NCI-H69 (cell line): ENCODE results near the gene ADAMTS6.
"Not testable (repeated sequence)": the region's sequence is repeated elsewhere in the genome, so short reads cannot be mapped to it uniquely, and the experiment has no call there.

Experiments used
- DNase-seq: peaks from one replicate; lab custom pipeline; 2025; lab: John Stamatoyannopoulos, UW

Gene ADAMTS6, protein sequence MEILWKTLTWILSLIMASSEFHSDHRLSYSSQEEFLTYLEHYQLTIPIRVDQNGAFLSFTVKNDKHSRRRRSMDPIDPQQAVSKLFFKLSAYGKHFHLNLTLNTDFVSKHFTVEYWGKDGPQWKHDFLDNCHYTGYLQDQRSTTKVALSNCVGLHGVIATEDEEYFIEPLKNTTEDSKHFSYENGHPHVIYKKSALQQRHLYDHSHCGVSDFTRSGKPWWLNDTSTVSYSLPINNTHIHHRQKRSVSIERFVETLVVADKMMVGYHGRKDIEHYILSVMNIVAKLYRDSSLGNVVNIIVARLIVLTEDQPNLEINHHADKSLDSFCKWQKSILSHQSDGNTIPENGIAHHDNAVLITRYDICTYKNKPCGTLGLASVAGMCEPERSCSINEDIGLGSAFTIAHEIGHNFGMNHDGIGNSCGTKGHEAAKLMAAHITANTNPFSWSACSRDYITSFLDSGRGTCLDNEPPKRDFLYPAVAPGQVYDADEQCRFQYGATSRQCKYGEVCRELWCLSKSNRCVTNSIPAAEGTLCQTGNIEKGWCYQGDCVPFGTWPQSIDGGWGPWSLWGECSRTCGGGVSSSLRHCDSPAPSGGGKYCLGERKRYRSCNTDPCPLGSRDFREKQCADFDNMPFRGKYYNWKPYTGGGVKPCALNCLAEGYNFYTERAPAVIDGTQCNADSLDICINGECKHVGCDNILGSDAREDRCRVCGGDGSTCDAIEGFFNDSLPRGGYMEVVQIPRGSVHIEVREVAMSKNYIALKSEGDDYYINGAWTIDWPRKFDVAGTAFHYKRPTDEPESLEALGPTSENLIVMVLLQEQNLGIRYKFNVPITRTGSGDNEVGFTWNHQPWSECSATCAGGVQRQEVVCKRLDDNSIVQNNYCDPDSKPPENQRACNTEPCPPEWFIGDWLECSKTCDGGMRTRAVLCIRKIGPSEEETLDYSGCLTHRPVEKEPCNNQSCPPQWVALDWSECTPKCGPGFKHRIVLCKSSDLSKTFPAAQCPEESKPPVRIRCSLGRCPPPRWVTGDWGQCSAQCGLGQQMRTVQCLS (N-terminal part only)

DNA sequence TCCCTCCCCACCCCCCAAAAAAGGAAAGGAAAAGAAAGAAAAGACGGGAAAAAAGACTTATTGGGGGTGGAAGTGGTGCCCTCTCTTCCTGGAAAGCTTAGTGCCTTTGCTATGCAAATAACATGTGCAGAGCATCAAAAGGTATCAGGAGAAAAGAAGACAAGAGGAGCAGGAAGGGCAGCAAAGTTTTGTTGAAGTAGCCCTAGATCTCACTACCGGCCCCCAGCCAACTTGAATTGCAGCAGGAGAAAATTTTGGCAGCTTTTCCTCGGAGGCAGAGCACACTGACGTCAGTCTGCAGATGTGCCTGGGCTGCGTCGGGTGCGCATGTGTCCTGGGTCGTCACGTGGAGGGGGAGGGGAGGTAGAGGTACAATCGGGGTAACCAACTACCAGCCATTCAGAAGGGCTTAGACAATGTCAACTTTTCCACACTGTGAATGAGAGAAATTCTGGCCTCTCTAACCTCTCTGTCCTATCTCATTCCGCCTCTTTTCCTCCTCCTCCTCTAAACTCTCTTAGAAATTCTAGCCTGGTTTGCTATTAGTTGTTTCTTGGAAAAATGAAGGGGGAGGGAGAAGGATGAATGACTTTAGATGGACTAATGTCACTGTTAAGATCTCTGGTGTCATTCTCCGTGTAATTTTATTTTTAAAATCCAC, at the start of gene ADAMTS6:
TSS of gene ADAMTS6 (minus strand) at position 286 of the 661 bp plus-strand sequence. CDS start 8,247 bp downstream, outside the sequence.
- DNase-seq = peak; percentile 97

DNA sequence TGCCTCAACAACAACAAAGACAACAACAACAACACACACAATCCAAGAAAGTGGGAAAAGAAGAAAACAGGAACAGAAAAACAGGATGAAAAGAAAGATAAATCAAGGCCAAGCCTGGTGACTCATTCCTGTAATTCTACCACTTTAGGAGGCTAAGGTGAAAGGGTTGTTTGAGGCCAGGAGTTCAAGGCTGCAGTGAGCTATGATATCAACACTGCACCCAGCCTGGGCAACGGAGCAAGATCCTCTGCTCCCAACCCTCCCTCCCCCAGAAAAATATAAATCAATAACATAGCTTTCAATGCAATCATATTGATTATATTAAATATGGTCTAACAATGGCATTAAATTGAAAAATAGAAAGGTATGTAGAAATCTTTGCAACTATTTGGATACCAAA, 49.2 kb upstream of the ADAMTS6 start:
- no peak for DNase-seq

DNA sequence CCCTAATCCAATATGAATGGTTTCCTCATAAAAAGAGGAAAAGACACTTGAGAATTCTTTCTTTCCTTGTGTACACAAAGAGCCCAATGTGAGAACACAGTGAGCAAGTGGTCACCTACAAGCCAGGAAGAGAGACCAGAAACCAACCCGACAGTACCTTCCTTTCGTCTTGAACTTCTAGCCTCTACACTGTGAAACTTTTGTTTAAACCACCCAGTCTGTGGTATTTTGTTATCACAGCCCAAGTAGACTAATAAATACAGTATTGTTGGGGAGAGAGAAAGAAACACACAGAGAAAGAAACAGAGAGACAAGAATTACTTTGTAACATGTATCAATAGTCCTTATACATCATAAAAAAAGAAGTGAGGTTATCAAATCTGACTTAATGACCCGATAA, 44.0 kb upstream of the ADAMTS6 start:
- DNase-seq = no peak

DNA sequence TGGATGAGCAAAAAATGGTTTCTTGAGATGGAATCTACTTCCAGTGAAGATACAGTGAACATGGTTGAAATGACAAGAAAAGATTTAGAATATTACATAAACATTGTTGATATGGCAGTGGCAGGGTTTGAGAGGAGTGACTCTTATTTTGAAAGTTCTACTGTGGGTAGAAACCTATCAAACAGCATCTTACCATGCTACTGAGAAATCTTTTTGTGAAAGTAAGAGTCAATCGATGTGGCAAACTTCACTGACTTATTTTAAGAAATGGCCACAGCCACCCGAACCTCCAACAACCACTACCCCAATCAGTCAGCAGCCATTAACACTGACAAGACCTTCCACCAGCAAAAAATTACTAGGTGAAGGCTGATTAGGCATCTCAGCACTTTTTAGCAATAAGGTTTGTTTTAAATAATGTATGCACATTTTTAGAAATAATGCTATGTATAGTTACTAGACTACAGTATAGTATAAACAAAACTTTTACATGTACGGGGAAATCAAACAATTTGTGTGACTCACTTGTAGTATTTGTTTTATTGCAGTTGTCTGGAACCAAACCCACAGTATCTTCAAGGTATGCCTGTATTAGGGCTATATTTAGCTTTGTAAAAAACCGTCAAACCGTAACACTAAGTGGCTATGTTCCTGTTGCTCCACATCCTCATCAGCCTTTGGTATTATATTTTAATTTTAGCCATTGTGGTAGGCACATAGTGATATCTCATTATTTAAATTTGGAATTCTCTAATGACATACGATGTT, 30.6 kb upstream of the ADAMTS6 start:
- DNase-seq = peak; percentile 32

DNA sequence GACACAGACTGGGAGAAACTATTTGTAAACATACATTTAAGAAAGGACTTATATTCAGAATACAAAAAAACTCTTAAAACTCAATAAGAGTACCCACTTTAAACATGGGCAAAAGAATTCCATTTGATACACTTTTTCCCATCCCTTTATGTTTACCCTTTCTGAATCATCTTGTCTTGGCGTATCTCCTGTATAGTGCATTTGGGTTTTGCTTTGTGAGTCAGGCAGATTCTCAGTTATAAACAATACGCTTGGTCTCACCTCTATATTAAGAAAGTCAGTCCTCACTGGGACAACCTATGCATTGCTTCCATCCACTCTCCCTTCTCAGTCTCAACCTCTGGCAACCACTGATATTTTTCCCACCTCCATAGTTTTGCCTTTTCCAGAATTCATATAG, 27.3 kb upstream of the ADAMTS6 start:
- no peak for DNase-seq

- DNase-seq = no peak
Observed at GRCh38 chr5:65506961-65507360, 25.2 kb upstream of the ADAMTS6 start.

- no peak for DNase-seq
Observed at GRCh38 chr5:65489119-65489518, 7.4 kb upstream of the ADAMTS6 start.

DNA sequence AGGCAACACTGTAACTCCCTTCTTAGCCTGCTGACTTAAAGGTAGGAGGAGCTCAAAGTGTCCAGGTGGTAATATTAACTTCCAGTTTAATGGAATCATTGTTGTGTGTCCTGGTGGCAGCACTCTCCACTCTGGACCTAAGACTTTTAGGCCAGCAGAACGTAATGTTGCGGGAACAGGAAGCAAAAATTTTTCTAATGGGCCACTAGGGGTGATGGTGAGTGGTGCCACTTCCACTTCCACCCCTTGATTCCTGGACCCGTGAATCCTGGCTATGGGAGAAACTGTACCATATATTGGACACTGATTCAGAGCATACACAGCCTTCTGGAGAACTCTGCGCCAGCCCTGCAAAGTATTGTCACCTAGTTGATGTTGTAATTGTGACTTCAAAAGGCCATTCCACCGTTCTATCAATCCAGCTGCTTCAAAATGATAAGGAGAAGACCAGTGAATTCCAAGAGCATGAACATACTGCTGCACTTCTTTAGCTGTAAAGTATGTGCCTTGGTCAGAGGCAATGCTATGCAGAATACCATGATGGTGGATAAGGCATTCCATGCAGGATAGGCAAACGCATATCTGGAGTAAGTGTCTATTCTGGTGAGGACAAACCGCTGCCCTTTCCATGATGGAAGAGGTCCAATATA, 6.4 kb upstream of the ADAMTS6 start:
- peak; percentile 7 for DNase-seq

DNA sequence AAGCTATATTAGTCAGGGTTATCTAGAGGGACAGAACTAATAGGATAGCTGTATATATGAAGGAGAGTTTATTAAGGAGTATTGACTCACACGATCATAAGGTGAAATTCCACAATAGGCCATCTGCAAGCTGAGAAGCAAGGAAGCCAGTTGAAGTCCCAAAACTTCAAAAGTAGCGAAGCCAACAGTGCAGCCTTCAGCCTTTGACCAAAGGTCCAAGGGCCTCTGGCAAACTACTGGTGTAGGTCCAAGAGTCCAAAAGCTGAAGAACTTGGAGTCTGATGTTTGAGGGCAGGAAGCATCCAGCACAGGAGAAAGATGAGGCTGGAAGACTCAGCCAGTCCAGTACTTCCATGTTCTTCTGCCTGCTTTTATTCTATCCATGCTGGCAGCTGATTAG, 5.1 kb upstream of the ADAMTS6 start:
- DNase-seq = not testable (repeated sequence)

DNA sequence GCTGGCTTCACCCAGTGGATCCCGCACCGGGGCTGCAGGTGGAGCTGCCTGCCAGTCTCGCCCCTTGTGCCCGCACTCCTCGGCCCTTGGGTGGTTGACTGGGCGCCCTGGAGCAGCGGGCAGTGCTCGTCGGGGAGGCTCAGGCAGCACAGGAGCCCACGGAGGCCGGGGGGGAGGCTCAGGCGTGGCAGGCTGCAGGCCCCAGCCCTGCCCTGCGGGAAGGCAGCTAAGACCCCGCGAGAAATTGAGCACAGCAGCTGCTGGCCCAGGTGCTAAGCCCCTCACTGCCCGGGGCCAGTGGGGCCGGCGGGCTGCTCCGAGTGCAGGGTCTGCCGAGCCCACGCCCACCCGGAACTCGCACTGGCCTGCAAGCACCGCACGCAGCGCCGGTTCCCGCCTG, 3.7 kb upstream of the ADAMTS6 start:
- DNase-seq = no peak

DNA sequence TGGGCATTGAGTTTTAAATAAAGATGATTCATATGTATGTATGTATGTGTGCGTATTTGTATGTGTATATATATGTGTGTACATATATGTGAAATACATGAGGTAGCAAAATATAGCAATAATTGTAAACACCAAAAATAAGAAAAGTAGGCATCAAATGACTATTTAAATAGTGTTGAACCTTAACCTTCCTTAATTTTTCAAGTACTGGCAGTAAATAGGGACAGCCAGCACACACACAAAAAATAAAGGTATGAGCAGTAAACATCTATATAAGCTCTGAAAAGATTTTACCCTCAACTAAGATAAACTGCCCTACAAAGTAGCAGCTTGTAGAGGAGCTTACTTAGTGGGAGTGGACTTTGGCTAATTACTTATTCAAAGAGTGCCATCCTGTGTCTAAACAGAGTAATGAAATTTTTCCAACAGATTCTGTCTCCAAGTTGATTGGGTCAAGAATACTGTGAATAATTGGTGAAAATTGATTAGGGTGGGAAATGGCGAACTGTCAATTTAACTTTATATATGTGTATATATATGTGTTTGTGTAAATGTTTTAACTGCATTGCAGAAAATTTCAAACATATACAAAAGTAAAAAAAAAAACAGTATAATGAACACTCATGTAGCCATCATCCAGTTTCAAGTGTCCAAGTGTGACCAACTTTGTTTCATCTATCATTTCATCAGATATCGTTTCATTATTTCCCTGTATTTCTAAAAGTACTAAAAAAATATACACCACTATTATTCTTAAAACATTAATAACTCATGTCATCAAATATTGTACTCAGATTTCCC, 2.0 kb upstream of the ADAMTS6 start:
- peak; percentile 88 for DNase-seq

GRCh38 chr5:65482736-65483545, 1.2 kb upstream of the ADAMTS6 start:
- DNase-seq = peak; percentile 82

DNA sequence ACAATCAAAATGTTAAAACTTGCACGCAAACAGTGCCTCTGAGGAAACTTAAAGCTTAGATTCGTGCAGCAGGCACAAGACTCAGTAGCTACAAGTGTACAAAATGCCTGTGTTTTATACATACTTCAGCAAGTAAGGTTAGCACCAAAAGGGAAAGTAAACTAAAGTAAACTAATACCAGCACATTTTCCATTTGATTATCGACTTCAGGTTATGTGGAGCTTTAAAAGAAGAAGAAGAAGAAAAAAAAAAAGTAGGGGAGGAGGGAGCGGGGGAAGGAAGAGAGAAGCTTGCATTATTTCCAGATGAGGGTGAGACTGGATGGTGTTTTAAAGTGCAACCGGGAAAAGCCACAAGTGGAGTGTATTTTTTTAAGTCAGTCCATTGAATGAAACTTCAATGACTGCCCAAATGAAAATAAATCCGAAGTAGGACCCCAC, 596 bp upstream of the ADAMTS6 start:
- peak; percentile 59 for DNase-seq

- DNase-seq = no peak
Observed at GRCh38 chr5:65481171-65481581, 544 bp downstream of the ADAMTS6 start.

DNA sequence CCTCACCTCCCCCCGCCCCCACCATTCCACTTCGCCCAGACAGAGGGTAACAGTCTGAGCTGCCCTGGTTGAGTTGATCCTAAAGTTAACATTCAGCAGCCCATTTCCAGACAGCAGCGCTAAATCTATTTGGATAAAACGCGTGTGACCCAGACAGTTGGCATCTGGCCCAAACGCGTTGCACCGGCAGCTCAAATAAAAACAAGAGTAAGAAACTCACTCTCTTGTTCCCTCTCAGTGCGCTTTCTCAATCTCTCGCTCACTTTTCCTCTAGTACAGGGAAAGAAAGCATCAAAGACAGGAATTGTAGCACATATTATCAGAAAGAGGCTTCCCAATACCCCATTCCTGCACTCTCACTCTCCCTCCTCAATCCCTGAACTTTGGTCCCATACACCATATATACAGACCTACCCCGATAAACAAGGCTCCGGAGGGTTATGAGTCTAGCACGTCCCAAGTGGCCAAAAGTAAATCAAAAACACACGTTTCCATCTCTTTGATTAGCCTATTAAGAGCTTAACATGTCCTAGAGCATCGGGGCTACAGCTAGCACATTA, 1.3 kb downstream of the ADAMTS6 start:
- DNase-seq = peak; percentile 89

DNA sequence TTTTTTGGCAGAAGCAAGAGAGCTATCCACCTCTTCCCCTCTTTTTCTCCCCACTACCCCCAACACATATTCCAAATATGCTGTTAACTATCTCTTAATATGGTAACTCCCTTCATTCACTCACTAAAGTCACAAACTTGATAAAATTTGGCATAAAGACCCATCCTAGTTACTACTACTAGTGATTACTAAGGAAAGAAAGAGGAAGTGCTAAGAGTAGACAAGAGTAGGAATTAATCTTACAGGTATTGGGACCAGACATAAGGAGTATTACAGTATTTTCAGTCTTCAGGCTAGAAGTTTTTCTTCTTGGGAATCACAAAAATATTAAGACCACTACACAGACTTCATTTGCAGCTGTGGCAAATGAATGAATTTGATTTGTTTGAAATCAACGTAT, 2.2 kb downstream of the ADAMTS6 start:
- no peak for DNase-seq

GRCh38 chr5:65478336-65478735, 3.4 kb downstream of the ADAMTS6 start:
- no peak for DNase-seq

DNA sequence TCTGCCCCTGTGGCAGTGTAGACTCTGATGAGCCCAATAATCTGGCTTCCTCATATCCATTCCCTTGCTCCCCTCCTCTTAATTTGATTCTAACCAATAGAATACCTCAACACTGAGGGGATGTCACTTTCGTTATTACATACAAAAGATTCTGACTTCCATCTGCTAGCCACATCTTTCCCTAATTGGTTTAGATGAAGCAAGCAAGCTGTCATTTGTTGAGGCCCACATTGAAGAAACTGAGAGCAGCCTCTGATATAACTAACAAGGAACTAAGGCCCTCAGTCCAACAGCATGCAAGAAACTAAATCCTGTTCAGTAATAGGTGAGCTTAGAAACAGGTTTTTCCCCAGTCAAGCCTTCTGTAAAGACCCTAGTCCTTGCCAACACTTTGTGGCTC, 5.8 kb downstream of the ADAMTS6 start:
- no peak for DNase-seq

DNA sequence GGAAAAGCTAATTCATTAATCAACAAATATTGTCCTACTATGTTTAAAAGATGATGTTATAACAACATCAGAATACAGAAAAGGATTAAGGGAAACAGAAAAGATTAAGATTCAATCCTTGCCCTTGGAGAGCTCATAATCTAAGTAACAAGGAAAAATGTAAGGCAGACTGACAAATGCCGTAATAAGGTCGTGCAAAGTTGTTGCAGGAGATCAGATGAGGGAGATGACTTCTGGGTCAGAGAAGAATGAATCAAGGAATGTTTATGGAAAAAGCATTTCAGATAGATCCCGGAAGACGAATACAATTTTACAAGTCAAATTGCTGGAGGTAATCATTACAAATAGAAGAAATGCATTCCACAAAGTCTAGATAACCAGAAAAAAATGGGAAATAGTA, 6.4 kb downstream of the ADAMTS6 start:
- DNase-seq = no peak
